Stimulated activated effector memory CD8-positive, alpha-beta T cell treated with anti-CD3 and anti-CD28 coated beads, Interleukin-12 subunit alpha, Interleukin-12 subunit beta, amount 100 ng/mL, for 72 hours (primary cell): ENCODE measurements around the gene TP63.

Experiments
- ATAC-seq: fragments of 150-1000 bp; cut with Tn5 transposase; 2 replicates; pipeline ENCODE4 v1.10.0; 2021
- DNase-seq, 2 donors: peaks; one replicate each; pipeline ENCODE4 v3.0.0; 2021 to 2022; ENCODE audit warnings: low spot score in 2 of 2
- H3K27ac Mint-ChIP-seq: one replicate; pipeline ENCODE4 v1.8.0; 2022; ENCODE audit warnings: mild to moderate bottlenecking, mixed read lengths
- H3K36me3 Mint-ChIP-seq: one replicate; pipeline ENCODE4 v1.8.0; 2022; ENCODE audit warnings: mild to moderate bottlenecking, mixed read lengths
- H3K4me1 Mint-ChIP-seq: one replicate; pipeline ENCODE4 v1.8.0; 2022; ENCODE audit warnings: mixed read lengths
- H3K4me3 Mint-ChIP-seq: one replicate; pipeline ENCODE4 v1.8.0; 2022; ENCODE audit warnings: mild to moderate bottlenecking, mixed read lengths
- H3K9me3 Mint-ChIP-seq: one replicate; pipeline ENCODE4 v1.8.0; 2022; ENCODE audit warnings: mixed read lengths

TP63 gene

DNA sequence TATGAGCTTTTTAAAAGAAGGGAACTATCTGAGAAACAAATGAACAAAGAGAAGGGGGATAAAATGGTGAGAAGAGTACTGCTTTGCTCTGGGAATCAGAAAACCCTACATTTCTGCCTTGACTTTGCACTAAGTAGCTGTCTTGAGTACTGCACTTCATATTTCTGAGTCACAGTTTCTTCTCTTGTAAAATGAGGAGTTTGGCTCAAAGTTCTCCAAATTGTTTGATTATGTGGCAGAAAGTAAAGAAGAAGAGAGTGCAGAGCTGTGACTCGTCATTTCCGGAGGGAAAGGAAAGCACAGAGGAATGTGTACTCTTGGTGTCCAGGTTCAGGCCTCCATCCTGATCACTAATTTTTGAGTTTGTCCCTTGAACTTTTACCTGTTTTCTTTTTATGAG, 54.7 kb downstream of the TP63 start:
- no peaks in the 10 kb centered on the region for H3K9me3 Mint-ChIP-seq
- no peak for DNase-seq
- no peak overlapping the region for H3K4me3 Mint-ChIP-seq
- no peak for ATAC-seq
- no peaks in the 10 kb centered on the region for H3K36me3 Mint-ChIP-seq
- H3K27ac Mint-ChIP-seq: no peak overlapping the region
- peaks cover 6% of the 10 kb centered on the region for H3K4me1 Mint-ChIP-seq

DNA sequence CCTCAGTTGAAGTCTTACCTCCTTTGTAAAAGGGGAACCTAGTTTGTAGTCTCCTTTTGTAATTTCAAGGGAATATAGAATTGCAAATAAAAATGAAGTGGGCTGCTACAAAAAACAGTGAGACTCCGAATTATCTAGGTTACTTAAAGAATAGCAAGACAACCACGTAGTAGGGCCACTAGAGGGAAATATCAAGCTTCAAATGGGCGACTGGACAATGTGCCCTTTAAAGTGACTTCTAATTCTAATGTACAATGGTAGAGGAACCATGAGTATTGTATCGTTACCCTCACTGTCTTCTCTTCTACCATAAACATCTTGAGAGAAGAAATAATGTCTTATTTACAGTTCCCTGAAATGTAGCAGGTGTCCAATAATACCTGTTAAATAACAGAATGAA, 56.3 kb downstream of the TP63 start:
- no peak for DNase-seq
- H3K9me3 Mint-ChIP-seq: no peaks in the 10 kb centered on the region
- H3K4me3 Mint-ChIP-seq: no peak overlapping the region
- ATAC-seq: no peak
- H3K4me1 Mint-ChIP-seq: peaks cover 6% of the 10 kb centered on the region
- no peaks in the 10 kb centered on the region for H3K36me3 Mint-ChIP-seq
- no peak overlapping the region for H3K27ac Mint-ChIP-seq

DNA sequence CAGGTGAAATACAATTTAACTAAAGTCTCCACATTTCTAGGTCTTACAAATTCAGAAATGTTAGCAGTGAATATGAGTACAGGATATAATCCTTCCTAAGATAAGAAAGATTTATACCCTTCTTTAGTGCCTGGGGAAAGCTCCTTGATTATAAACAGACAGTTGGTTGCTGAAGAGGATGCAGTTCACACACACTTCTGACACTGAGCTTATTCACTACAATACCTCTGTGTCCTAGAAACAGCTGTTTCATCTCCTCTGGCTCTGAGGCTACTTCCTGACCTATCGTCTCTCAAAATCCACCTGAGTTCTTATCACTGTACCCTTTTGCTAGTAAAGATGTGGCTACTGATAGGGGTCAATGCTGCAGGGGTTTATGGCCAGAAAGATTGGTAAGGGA, 57.1 kb downstream of the TP63 start:
- H3K9me3 Mint-ChIP-seq: no peaks in the 10 kb centered on the region
- no peak overlapping the region for H3K4me3 Mint-ChIP-seq
- DNase-seq (no peak), ATAC-seq (no peak)
- no peak overlapping the region for H3K27ac Mint-ChIP-seq
- H3K36me3 Mint-ChIP-seq: no peaks in the 10 kb centered on the region
- peaks cover 6% of the 10 kb centered on the region for H3K4me1 Mint-ChIP-seq

DNA sequence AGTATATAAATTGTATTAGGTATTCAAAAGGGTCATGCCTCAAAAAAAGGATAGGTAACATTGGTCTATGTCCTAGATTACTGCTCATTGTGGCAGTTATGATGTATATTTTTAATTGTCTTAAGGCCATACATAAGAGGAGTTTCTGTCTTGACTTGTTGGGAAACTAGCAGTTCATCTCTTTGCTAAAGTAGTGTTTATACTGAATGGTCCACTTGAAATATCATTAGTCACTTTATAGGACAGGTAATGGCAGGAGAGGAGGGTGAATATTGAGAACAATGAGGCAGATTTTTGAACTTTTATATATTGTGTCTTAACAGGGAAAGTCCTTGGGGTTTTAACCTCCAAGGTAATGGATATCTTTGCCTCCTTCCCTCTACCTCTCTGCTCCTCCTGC, 58.4 kb downstream of the TP63 start:
- DNase-seq (no peak), ATAC-seq (no peak)
- H3K4me3 Mint-ChIP-seq: no peak overlapping the region
- H3K9me3 Mint-ChIP-seq: no peaks in the 10 kb centered on the region
- H3K4me1 Mint-ChIP-seq: no peaks in the 10 kb centered on the region
- H3K27ac Mint-ChIP-seq: no peak overlapping the region
- H3K36me3 Mint-ChIP-seq: no peaks in the 10 kb centered on the region

DNA sequence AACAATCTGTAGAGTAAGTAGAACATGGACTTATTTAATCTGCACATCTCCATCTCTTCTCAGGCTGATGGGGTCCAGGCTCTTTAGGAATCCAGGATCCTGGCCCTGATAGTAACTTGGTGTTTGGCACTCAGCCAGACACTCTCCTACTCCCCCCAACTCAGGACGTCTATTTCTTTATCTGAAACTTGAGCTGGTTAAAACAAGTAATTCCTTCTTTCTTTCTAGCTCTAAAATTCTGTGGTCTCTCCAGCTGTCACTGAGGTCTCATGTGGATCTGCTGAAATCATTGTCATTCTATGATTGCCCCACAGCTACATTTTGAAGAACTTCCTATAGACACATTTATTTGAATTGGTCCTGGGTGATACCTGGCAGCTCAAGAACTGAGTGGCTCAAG, 59.0 kb downstream of the TP63 start:
- Mint-ChIP-seq H3K36me3 (no peaks in the 10 kb centered on the region), H3K27ac (no peak overlapping the region), H3K4me3 (no peak overlapping the region), H3K4me1 (no peaks in the 10 kb centered on the region), H3K9me3 (no peaks in the 10 kb centered on the region)
- ATAC-seq (no peak), DNase-seq (no peak)

DNA sequence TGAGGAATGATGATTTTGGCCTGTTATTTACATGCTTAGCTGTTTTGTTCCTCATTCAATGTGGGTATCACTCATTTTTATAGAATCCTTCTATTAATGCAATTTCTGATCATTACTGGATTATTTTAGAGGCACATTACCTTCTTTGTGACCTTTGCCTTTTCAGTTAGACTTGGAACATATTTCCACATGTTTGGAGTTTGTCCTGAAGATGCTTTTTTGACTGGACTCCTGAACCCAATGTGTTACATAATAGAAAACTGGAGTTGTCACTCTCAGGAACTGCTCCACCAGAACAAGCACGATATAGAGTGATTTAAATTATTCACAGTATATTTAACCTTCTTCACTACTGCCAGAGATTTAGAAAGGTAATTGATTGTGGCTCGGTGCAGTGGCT, 59.5 kb downstream of the TP63 start:
- Mint-ChIP-seq H3K4me3 (no peak overlapping the region), H3K9me3 (no peaks in the 10 kb centered on the region), H3K4me1 (no peaks in the 10 kb centered on the region), H3K36me3 (no peaks in the 10 kb centered on the region), H3K27ac (no peak overlapping the region)
- ATAC-seq (no peak), DNase-seq (no peak)

DNA sequence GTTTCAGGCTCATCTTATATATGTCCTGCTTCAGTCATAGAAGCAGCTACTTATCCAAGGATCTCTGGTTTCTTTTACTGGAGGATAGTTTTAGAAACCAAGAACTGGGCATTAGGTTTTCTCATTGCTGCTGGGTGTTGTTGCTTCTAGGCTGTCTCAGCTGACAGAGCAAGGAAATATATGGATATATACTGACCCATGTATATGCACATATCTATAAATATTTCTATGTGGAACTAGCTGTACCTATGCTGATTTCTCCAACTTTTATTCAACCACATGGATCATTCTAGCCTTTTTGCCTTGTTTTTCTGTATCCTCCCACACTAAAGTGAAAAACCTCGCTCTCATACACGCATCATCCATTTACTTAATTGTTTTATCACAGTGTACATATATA, 64.2 kb downstream of the TP63 start:
- ATAC-seq: no peak
- no peak overlapping the region for H3K27ac Mint-ChIP-seq
- H3K4me3 Mint-ChIP-seq: no peak overlapping the region
- DNase-seq: no peak
- H3K4me1 Mint-ChIP-seq: no peaks in the 10 kb centered on the region
- H3K36me3 Mint-ChIP-seq: no peaks in the 10 kb centered on the region
- no peaks in the 10 kb centered on the region for H3K9me3 Mint-ChIP-seq

DNA sequence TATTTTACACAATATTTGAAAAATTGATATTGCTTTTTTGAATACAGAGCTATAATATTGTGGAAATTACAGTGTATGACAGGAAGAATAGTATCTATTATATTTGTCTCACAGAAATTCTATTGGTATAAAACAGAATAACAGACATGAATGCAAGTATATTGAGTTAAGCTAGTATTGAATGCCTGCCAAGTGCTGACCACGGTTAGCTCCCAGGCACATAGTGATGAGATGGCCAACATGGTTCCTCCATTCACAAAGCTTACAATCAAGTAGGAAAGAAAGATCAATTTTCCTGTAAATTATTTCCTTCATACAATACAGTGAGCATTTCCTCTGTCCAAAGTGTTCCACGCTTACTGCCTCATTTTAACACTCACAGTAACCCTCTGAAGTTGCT, 67.6 kb downstream of the TP63 start:
- H3K36me3 Mint-ChIP-seq: no peaks in the 10 kb centered on the region
- no peaks in the 10 kb centered on the region for H3K4me1 Mint-ChIP-seq
- no peak overlapping the region for H3K4me3 Mint-ChIP-seq
- ATAC-seq (no peak), DNase-seq (no peak)
- no peaks in the 10 kb centered on the region for H3K9me3 Mint-ChIP-seq
- H3K27ac Mint-ChIP-seq: no peak overlapping the region

DNA sequence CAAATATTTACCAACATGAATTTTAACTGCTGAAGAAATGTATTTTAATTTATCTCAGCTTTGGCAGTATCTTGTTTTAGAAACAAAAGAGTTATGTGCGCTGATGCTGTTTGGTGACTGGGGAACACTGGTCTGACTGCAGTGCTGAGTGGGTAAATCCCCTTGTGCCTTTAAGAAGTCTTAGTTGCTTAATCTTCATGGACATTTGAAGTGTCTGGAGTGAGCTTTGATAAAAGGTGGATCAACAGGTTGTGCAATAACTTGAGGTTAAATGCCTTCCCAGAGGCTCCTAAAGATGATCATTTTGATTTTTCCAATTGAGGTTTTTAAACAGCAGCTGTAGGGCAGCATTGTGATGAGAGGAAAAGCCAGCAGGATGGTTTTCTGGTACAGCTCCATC, 68.7 kb downstream of the TP63 start:
- no peaks in the 10 kb centered on the region for H3K4me1 Mint-ChIP-seq
- DNase-seq (no peak), ATAC-seq (no peak)
- no peak overlapping the region for H3K4me3 Mint-ChIP-seq
- H3K36me3 Mint-ChIP-seq: no peaks in the 10 kb centered on the region
- H3K27ac Mint-ChIP-seq: no peak overlapping the region
- H3K9me3 Mint-ChIP-seq: no peaks in the 10 kb centered on the region

DNA sequence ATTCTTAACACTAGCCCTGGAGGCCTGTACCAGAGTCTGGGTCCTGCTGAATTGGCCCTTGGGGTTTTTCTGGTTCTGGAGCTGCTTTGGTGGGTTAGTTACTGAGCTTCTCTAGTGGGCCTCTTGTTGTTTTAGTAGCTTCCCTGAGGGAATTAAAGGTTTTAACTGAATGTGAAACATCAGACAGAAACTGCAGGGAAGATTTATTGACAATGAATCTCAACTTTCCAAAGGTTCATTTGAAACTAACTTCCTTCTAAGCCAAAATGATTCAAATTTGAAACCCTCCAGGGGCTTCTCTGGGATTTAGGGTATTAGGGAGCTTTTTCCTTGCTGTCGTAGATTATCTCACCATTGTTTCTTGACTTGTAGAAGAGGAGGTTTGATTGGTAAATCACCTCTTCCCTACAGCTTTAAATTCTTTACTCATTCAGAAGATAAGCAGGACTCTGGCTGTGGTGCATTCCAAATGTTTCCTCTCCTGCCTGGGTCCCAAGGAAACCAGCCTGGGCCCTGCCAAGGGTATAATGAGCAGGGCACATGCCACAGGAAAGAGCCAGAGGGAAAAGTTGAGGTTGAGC, 71.0 kb downstream of the TP63 start:
- DNase-seq (no peak), ATAC-seq (no peak)
- Mint-ChIP-seq H3K9me3 (no peaks in the 10 kb centered on the region), H3K4me3 (no peak overlapping the region), H3K27ac (no peak overlapping the region), H3K36me3 (no peaks in the 10 kb centered on the region), H3K4me1 (no peaks in the 10 kb centered on the region)

DNA sequence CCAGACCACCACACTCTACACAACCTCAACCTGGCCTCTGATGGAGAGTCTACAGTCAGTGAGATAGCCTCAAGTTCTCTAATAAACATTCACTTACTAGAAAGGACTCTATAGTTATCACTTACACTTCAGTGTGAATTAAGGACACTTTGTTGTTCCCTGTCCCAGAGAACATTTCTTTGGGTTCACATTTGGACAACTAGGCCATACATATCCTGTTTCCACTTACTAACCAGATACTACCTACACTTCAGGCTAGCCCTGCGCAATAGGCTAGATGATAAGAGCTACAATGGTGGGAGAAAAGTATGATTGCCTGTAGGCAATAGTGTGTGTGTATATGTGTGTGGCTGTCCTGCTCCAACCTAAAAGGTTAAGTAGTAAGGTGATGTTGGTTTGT, 72.7 kb downstream of the TP63 start:
- no peak for ATAC-seq
- H3K36me3 Mint-ChIP-seq: no peaks in the 10 kb centered on the region
- H3K27ac Mint-ChIP-seq: no peak overlapping the region
- no peaks in the 10 kb centered on the region for H3K4me1 Mint-ChIP-seq
- no peaks in the 10 kb centered on the region for H3K9me3 Mint-ChIP-seq
- DNase-seq: no peak
- H3K4me3 Mint-ChIP-seq: no peak overlapping the region

DNA sequence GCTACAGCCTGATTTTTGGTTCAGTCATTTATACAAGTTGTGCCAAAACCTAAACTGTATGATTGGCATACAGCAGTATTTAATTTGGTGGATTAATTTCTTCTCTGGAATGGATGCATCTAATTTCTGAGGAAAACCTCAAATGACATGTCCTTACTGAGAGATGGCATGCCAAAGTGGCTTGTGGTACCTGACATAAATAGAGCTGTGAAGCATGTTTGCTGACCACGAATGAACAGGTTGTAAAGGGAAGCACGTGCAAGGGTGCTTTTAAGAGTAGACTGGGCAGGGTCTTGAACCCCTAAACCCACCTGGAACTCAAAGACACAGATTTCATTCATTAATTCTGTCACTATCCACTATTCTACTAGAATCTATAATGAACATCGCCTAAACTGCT, 77.2 kb downstream of the TP63 start:
- ATAC-seq (no peak), DNase-seq (no peak)
- Mint-ChIP-seq H3K9me3 (no peaks in the 10 kb centered on the region), H3K4me3 (no peak overlapping the region), H3K4me1 (no peaks in the 10 kb centered on the region), H3K27ac (no peak overlapping the region), H3K36me3 (no peaks in the 10 kb centered on the region)

DNA sequence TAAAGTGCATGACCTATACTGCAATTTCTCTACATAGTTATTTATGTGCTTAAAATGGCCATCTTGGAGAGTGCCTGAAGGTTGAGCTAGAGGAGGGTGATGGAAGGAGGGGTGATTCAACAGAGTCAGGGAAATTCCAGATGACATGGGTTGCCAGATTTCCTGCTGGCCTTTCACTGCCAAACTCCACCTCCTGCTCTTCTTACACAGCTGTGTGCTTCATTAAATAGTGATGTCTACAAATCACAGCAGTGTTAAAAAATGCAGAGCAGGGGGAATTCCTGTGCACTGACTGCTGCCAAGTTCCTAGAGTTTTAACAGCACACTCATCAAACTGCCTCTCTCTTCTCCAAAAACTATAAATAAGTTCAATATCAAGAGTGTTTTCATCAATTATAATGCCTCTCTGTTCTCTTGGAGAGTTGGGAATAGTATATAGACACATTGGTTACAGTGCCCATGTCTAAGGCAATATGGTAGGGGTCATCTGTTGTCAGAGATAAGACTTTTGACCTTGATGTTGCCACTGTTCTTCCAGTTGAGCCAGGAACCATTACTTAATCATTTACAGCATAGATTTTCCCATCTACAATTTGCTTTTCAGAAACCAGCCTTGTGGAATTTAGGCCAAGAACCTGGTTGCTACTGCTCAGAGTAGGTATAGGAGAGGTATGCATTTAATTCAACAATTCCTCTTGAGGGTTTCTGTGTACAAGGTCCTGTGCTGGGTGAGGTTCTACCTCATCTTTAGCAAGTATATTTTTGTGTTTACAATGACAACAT, 79.6 kb downstream of the TP63 start:
- Mint-ChIP-seq H3K27ac (no peak overlapping the region), H3K4me1 (peaks cover 6% of the 10 kb centered on the region), H3K36me3 (no peaks in the 10 kb centered on the region), H3K4me3 (no peak overlapping the region), H3K9me3 (no peaks in the 10 kb centered on the region)
- DNase-seq (no peak), ATAC-seq (peak; percentile 73)

DNA sequence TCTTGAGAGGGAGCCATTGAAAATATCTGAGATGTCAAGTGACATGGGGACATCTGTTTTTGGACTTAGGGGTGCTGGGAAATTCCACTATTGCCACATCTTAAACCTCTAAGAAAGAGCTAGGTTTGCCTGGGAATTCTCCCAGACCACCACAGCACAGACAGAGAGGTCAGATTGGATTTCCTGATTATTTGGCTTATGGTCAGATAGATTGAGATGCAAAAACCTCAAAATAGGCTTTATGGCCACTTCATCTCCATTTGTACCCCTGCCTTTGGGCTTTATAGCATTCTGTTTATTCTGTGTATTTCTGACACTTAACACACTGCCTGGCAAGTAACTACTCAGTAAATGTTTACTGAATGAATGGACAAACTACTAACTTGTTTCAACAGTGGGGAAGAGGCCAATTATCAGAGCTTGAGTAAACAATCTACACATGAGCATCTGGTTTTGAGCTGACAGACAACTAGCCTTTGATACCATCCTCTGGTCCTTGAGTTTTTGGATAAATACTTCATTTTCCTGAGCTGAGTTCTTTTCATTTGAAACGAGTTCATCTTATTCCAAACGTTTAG, 81.8 kb downstream of the TP63 start:
- H3K36me3 Mint-ChIP-seq: no peaks in the 10 kb centered on the region
- no peak overlapping the region for H3K4me3 Mint-ChIP-seq
- no peak for ATAC-seq
- H3K9me3 Mint-ChIP-seq: no peaks in the 10 kb centered on the region
- no peak for DNase-seq
- peaks cover 6% of the 10 kb centered on the region for H3K4me1 Mint-ChIP-seq
- no peak overlapping the region for H3K27ac Mint-ChIP-seq

DNA sequence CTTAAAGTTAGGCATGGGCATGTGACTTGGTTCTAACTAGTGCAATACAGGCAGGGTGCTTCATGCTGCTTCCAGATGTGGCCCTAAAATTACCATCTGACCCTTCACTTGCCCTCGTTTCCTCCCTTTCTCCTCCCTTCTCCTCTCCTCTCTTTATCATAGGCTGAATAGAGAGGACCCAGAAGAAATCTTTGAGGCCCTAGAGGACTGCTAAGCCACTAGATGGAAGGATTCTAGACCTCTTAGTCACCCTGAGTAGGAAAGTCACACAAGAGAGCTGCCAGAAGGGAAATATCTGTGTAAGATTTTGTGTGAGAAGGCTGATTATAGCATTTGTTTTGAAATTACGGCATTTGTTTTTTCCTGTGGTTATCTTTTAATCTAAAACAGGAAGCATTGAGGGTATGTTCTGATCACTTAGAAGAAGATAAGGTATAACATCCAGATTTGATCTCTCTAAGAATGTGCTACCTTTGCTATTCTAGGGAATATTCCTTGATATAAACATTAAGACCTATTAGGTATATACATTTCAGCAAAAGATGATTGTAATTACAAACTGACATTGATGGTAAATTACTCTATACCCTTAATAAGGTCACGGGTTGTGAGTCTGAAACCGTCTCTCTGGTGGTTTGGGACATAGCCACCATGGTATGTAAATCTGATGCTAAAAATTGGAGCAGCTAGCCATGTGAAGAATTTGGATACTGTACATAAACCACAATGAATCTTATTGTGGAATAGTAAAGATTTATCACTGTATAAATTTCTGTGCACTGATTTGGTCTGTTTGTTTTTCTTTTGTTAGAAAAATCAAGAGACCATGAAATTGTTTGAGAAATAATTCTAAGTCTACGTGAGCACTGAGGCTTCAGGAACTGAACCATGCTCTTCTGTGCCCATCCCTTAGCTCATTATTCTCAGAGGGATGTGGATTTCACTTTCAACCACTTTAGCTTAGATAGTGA, 84.1 kb downstream of the TP63 start:
- Mint-ChIP-seq H3K4me3 (no peak overlapping the region), H3K27ac (no peak overlapping the region)
- ATAC-seq: no peak

More for the DNA sequence above, 84.1 kb downstream of the TP63 start:
- Mint-ChIP-seq H3K36me3 (no peaks in the 10 kb centered on the region), H3K9me3 (no peaks in the 10 kb centered on the region), H3K4me1 (peaks cover 6% of the 10 kb centered on the region)
- DNase-seq: no peak
